IMR-90 (cell line): Measurements from ENCODE around the gene GDF15. TPM values are rescaled to one million over a fixed set of nuclear protein-coding genes. Genes with fewer than 3 reads are reported as not detected.

Source experiments
- ATAC-seq: fragments of 200-7000 bp; cut with Tn5 transposase; 2 replicates; pipeline ENCODE4 v1.9.1; 2020; ENCODE audit warnings: low read depth, mild to moderate bottlenecking, moderate library complexity
- BruUV-seq: library from RNA; stranded (reverse); fragments of 400-500 nt; replicated peaks from 2 replicates; lab custom pipeline; 2021; lab: Mats Ljungman, UMichigan
- CTCF ChIA-PET: fragments of 300-600 bp; formaldehyde crosslinking; extraction: SDS; loops from one replicate; lab custom pipeline; 2021; ENCODE audit warnings: antibody characterized with exemption; lab: Yijun Ruan, JAX
- POLR2A ChIA-PET: fragments of 300-600 bp; sonication (Branson Sonifier 250); formaldehyde crosslinking; loops from one replicate; lab custom pipeline; 2022; ENCODE audit warnings: antibody characterized with exemption; ENCODE audit not compliant: unreplicated experiment; lab: Charles Lee
- DNase-seq: peaks from one replicate; pipeline ENCODE4 v3.0.0; 2013
- H2AFZ ChIP-seq: replicated peaks from 2 replicates; pipeline ENCODE3; 2013; ENCODE audit warnings: low read length, mild to moderate bottlenecking; ENCODE audit not compliant: poor library complexity
- H2AK5ac ChIP-seq: 2 replicates; pipeline ENCODE4 v1.6.1; 2013; ENCODE audit warnings: low read depth, low read length, inconsistent platforms
- H2AK9ac ChIP-seq: replicated peaks from 2 replicates; pipeline ENCODE3; 2013; ENCODE audit warnings: mild to moderate bottlenecking, low read depth, low read length, moderate library complexity; ENCODE audit not compliant: poor library complexity
- H2BK120ac ChIP-seq: 2 replicates; pipeline ENCODE4 v1.6.1; 2013; ENCODE audit warnings: low read depth, low read length, inconsistent platforms
- H2BK15ac ChIP-seq: 3 replicates; pipeline ENCODE4 v1.6.1; 2013; ENCODE audit warnings: low read depth, low read length, inconsistent platforms
- H2BK20ac ChIP-seq: 2 replicates; pipeline ENCODE4 v1.6.1; 2013; ENCODE audit warnings: low read depth, mild to moderate bottlenecking, inconsistent platforms, low read length, moderate library complexity
- H2BK5ac ChIP-seq: 2 replicates; pipeline ENCODE4 v1.6.1; 2013; ENCODE audit warnings: mild to moderate bottlenecking, low read depth, low read length, inconsistent platforms; ENCODE audit not compliant: poor library complexity, severe bottlenecking
- H3K14ac ChIP-seq: replicated peaks from 2 replicates; pipeline ENCODE4 v1.6.1; 2013; ENCODE audit warnings: low read depth, low read length, inconsistent platforms
- H3K18ac ChIP-seq: 2 replicates; pipeline ENCODE4 v1.6.1; 2013; ENCODE audit warnings: low read depth, low read length, control low read depth
- H3K23ac ChIP-seq: 2 replicates; pipeline ENCODE4 v1.6.1; 2013; ENCODE audit warnings: low read depth, low read length, inconsistent platforms
- H3K27ac ChIP-seq: 2 replicates; pipeline ENCODE4 v1.5.1; 2013; ENCODE audit warnings: mild to moderate bottlenecking, control low read depth, low read length; ENCODE audit not compliant: insufficient read depth
- H3K27me3 ChIP-seq: 2 replicates; pipeline ENCODE4 v1.6.1; 2013; ENCODE audit warnings: low read length; ENCODE audit not compliant: control insufficient read depth, insufficient read depth
- H3K36me3 ChIP-seq: 2 replicates; pipeline ENCODE4 v1.6.1; 2013; ENCODE audit warnings: low read length, mixed read lengths; ENCODE audit not compliant: control insufficient read depth, insufficient read depth
- H3K4ac ChIP-seq: 2 replicates; pipeline ENCODE4 v1.6.1; 2013; ENCODE audit warnings: low read depth, low read length, inconsistent platforms
- H3K4me1 ChIP-seq: 2 replicates; pipeline ENCODE4 v1.6.1; 2013; ENCODE audit warnings: low read length, mixed read lengths; ENCODE audit not compliant: control insufficient read depth, insufficient read depth
- H3K4me2 ChIP-seq: 2 replicates; pipeline ENCODE4 v1.6.1; 2013; ENCODE audit warnings: low read depth, mild to moderate bottlenecking, control low read depth, low read length, moderate library complexity
- H3K4me3 ChIP-seq: 2 replicates; pipeline ENCODE4 v1.5.1; 2013; ENCODE audit warnings: low read depth, mild to moderate bottlenecking, control low read depth, low read length, moderate library complexity; ENCODE audit not compliant: insufficient read depth
- H3K56ac ChIP-seq: 2 replicates; pipeline ENCODE4 v1.6.1; 2013; ENCODE audit warnings: low read length, inconsistent platforms; ENCODE audit not compliant: insufficient read depth; ENCODE audit errors: extremely low read depth
- H3K79me1 ChIP-seq, 2 experiments: 2 replicates each; pipeline ENCODE4 v1.6.1; 2013; ENCODE audit warnings: low read length in 2 of 2, inconsistent platforms in 1 of 2, low read depth in 1 of 2
- H3K9ac ChIP-seq: 2 replicates; pipeline ENCODE4 v1.6.1; 2013; ENCODE audit warnings: low read depth, low read length, control low read depth
- H3K9me1 ChIP-seq: 2 replicates; pipeline ENCODE4 v1.6.1; 2013; ENCODE audit warnings: low read length, inconsistent platforms; ENCODE audit not compliant: insufficient read depth
- H3K9me3 ChIP-seq: 2 replicates; pipeline ENCODE4 v1.6.1; 2013; ENCODE audit warnings: low read length; ENCODE audit not compliant: control insufficient read depth, insufficient read depth
- H4K20me1 ChIP-seq: 2 replicates; pipeline ENCODE4 v1.6.1; 2013; ENCODE audit warnings: low read length, inconsistent platforms; ENCODE audit not compliant: insufficient read depth
- H4K5ac ChIP-seq: 2 replicates; pipeline ENCODE4 v1.6.1; 2013; ENCODE audit warnings: mild to moderate bottlenecking, low read depth, low read length, control low read depth
- H4K8ac ChIP-seq, 2 experiments: 2 replicates each; pipeline ENCODE4 v1.6.1; 2013; ENCODE audit warnings: low read depth in 2 of 2, low read length in 2 of 2, control low read depth in 1 of 2, inconsistent platforms in 1 of 2
- H4K91ac ChIP-seq: 2 replicates; pipeline ENCODE4 v1.6.1; 2013; ENCODE audit warnings: low read depth, low read length, inconsistent platforms; ENCODE audit not compliant: insufficient read depth
- CEBPB ChIP-seq: IDR thresholded peaks from 2 replicates; pipeline ENCODE4 v1.6.1; 2012; ENCODE audit warnings: low read depth, low read length, improper control_type of control experiment
- CHD1 ChIP-seq: IDR thresholded peaks from 2 replicates; pipeline ENCODE4 v1.6.1; 2012; ENCODE audit warnings: low read depth, low read length, improper control_type of control experiment
- FOS ChIP-seq: fragments of 150-350 bp; IDR thresholded peaks from 2 replicates; pipeline ENCODE4 v1.6.1; 2016; ENCODE audit warnings: low read depth, low read length
- WGBS, 2 experiments: methylation state at CpG; one replicate each; pipeline versions ENCODE4 v1.1.5 to v1.1.7; 2013; ENCODE audit warnings: missing lambda C conversion rate in 2 of 2; ENCODE audit not compliant: insufficient read length in 1 of 2; ENCODE audit errors: extremely low coverage in 2 of 2; 5-methylcytosine and 5-hydroxymethylcytosine counted together
- dilution Hi-C: fragments of 300-500 bp; cut with HindIII; formaldehyde crosslinking; loops from one replicate; pipeline ENCODE4 v1.14.3; 2018; ENCODE audit warnings: low sequenced_read_pairs; ENCODE audit not compliant: unreplicated experiment
- in situ Hi-C: fragments of 300-500 bp; cut with MboI; formaldehyde crosslinking; loops from 3 replicates; pipeline ENCODE4 v1.14.3; 2019; ENCODE audit warnings: low sequenced_read_pairs, inconsistent platforms, mixed read lengths
- intact Hi-C: fragments of 100-400 bp; cut with micrococcal nuclease; formaldehyde crosslinking; loops from 2 replicates; pipeline ENCODE4 v1.10.0; 2022
- polyA plus RNA-seq, 3 experiments: library from polyadenylated mRNA; depleted of rRNA; stranded (reverse); fragments of >200 nt; gene quantifications; 2 replicates each; pipeline ENCODE4 v1.2.3, GENCODE V29; 2012; ENCODE audit warnings: low replicate concordance in 1 of 3
- total RNA-seq: library from RNA; depleted of rRNA; stranded (reverse); fragments of >200 nt; gene quantifications from 2 replicates; pipeline ENCODE4 v1.2.3, GENCODE V29; 2012
- TF ChIP-seq, protein P1 (sequence below): fragments of 150-350 bp; IDR thresholded peaks from 2 replicates; pipeline ENCODE4 v1.6.1; 2017; ENCODE audit warnings: mild to moderate bottlenecking, antibody characterized with exemption, low read length, low read depth

The GDF15 gene
- total and polyA plus RNA-seq, 2 of the 4 experiments (the other 2 are of a cell fraction) = 5.6 to 49.8 TPM

DNA sequence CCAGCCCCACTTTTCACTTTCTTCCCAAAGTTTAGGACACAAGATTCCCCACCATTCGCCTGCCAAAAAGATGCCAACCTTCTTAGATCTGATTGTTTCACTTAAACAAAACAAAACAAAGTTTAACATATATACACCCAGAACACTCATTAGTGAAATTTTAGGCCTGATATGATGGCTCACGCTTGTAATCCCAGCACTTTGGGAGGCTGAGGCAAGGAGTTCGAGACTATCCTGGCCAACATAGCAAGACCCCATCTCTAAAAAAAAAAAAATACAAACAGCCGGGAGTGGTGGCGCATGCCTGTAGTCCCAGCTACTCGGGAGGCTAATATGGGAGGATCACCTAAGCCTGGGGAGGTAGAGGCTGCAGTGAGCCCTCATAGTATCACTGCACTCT lies 40.7 kb upstream of the GDF15 start:
- Histone ChIP-seq H3K4me3 (no peak overlapping the region), H2AK9ac (no peak overlapping the region), H2BK20ac (no peak overlapping the region), H2AFZ (no peak overlapping the region), H3K18ac (no peak overlapping the region), H2BK5ac (no peak overlapping the region), H3K23ac (no peak overlapping the region), H3K4me1 (peaks cover 8% of the 10 kb centered on the region), H3K27me3 (no peaks in the 10 kb centered on the region), H3K4me2 (no peak overlapping the region), H3K79me1 (peaks cover 0 to 12% of the 10 kb centered on the region in 2 experiments; a peak in 3 of 4 replicates), H3K9ac (no peak overlapping the region), H2BK120ac (no peak overlapping the region), H4K20me1 (peaks cover 4% of the 10 kb centered on the region; the same call in 1 of the 2 replicates), H4K91ac (no peak overlapping the region), H4K5ac (no peak overlapping the region), H3K27ac (no peak overlapping the region), H2BK15ac (no peak overlapping the region), H2AK5ac (no peak overlapping the region), H3K56ac (no peak overlapping the region), H3K36me3 (peaks cover 8% of the 10 kb centered on the region; the same call in 1 of the 2 replicates), H3K9me1 (peaks cover under 1% of the 10 kb centered on the region; the same call in 1 of the 2 replicates), H4K8ac (no peak overlapping the region), H3K9me3 (no peaks in the 10 kb centered on the region), H3K14ac (no peak overlapping the region), H3K4ac (no peak overlapping the region)
- WGBS, 2 experiments = 90% methylated on average over 2 of the region's 6 CpGs; no CpG with 5 or more reads in 1 of the 2 experiments
- ChIA-PET CTCF (no interaction called here), POLR2A (interaction anchor here (0.6 kb wide), 1 partner anchor 86 kb away, joined by 26 read pairs; no protein-coding TSS in a partner anchor)
- intact Hi-C loops (no loop called here), in situ Hi-C loops (no loop called here), dilution Hi-C loops (no loop called here)
- no peak for TF ChIP-seq FOS
- TF ChIP-seq, protein P1, sequence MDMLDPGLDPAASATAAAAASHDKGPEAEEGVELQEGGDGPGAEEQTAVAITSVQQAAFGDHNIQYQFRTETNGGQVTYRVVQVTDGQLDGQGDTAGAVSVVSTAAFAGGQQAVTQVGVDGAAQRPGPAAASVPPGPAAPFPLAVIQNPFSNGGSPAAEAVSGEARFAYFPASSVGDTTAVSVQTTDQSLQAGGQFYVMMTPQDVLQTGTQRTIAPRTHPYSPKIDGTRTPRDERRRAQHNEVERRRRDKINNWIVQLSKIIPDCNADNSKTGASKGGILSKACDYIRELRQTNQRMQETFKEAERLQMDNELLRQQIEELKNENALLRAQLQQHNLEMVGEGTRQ = no peak
- TF ChIP-seq CHD1 = no peak
- TF ChIP-seq CEBPB = no peak
- no peak for ATAC-seq
- no TSS peak for BruUV-seq
- no peak for DNase-seq
